Osteocyte (in vitro differentiated cells): ENCODE measurements around the gene OPN1MW3. TPM values are rescaled to one million over a fixed set of nuclear protein-coding genes. Genes with fewer than 3 reads are reported as not detected.

ENCODE experiments used
- DNase-seq: peaks from one replicate; pipeline ENCODE4 v3.0.0; 2021; ENCODE audit warnings: mixed read lengths; ENCODE audit not compliant: unreplicated experiment; ENCODE audit errors: extremely low spot score
- H3K27ac Mint-ChIP-seq: one replicate; pipeline ENCODE4 v1.8.0; 2021; ENCODE audit warnings: mild to moderate bottlenecking, mixed read lengths; ENCODE audit not compliant: unreplicated experiment
- H3K27me3 Mint-ChIP-seq: one replicate; pipeline ENCODE4 v1.8.0; 2021; ENCODE audit warnings: mixed read lengths; ENCODE audit not compliant: unreplicated experiment
- H3K36me3 Mint-ChIP-seq: one replicate; pipeline ENCODE4 v1.8.0; 2021; ENCODE audit warnings: mixed read lengths; ENCODE audit not compliant: unreplicated experiment
- H3K4me1 Mint-ChIP-seq: one replicate; pipeline ENCODE4 v1.8.0; 2021; ENCODE audit warnings: mixed read lengths; ENCODE audit not compliant: unreplicated experiment
- H3K4me3 Mint-ChIP-seq: one replicate; pipeline ENCODE4 v1.8.0; 2021; ENCODE audit warnings: mild to moderate bottlenecking, moderate library complexity, mixed read lengths; ENCODE audit not compliant: unreplicated experiment
- H3K9me3 Mint-ChIP-seq: one replicate; pipeline ENCODE4 v1.8.0; 2021; ENCODE audit warnings: mixed read lengths; ENCODE audit not compliant: unreplicated experiment
- CTCF ChIP-seq: fragments of 200-600 bp; sonication (generic); IDR thresholded peaks from 2 replicates; pipeline ENCODE4 v1.5.0; 2021; ENCODE audit warnings: antibody characterized with exemption, mild to moderate bottlenecking, moderate library complexity
- total RNA-seq: library from RNA; stranded (reverse); gene quantifications from 2 replicates; pipeline ENCODE4 v1.2.1, GENCODE V29; 2021

Gene OPN1MW3
- total RNA-seq, 1 donor from 2014 or later = not detected

GRCh38 chrX:154317391-154317995 lies 60.1 kb downstream of the OPN1MW3 start:
- H3K9me3 Mint-ChIP-seq = no peaks in the 10 kb centered on the region
- DNase-seq = no peak
- no peak overlapping the region for H3K4me3 Mint-ChIP-seq
- peak; percentile 49 for TF ChIP-seq CTCF
- no peaks in the 10 kb centered on the region for H3K36me3 Mint-ChIP-seq
- H3K4me1 Mint-ChIP-seq = no peaks in the 10 kb centered on the region
- H3K27me3 Mint-ChIP-seq = peaks cover 30% of the 10 kb centered on the region
- H3K27ac Mint-ChIP-seq = no peak overlapping the region

GRCh38 chrX:154320406-154320805 lies 63.0 kb downstream of the OPN1MW3 start:
- Mint-ChIP-seq H3K9me3 (peaks cover 6% of the 10 kb centered on the region), H3K36me3 (no peaks in the 10 kb centered on the region), H3K4me3 (no peak overlapping the region), H3K4me1 (peaks cover 10% of the 10 kb centered on the region), H3K27ac (no peak overlapping the region), H3K27me3 (peaks cover 33% of the 10 kb centered on the region)
- TF ChIP-seq CTCF = no peak
- DNase-seq = no peak

Other genes with a start within 250 kb of the OPN1MW3 start
- gene IRAK1, start 237.7 kb upstream of the OPN1MW3 start, total RNA-seq = 72.4 and 74.2 TPM in 2 replicates
- 43.7 and 44.6 TPM in 2 replicates for gene MECP2, start 159.9 kb upstream of the OPN1MW3 start, total RNA-seq
- not detected in 2 replicates for gene OPN1LW, start 113.3 kb upstream of the OPN1MW3 start, total RNA-seq
- not detected in 2 replicates for gene OPN1MW, start 75.0 kb upstream of the OPN1MW3 start, total RNA-seq
- not detected in 2 replicates for gene OPN1MW2, start 37.8 kb upstream of the OPN1MW3 start, total RNA-seq
- not detected in 2 replicates for gene TEX28, start 37.5 kb downstream of the OPN1MW3 start, total RNA-seq
- gene TKTL1, start 38.2 kb downstream of the OPN1MW3 start, total RNA-seq = not detected in 2 replicates
- 2,024 and 2,203 TPM in 2 replicates for gene FLNA, start 117.1 kb downstream of the OPN1MW3 start, total RNA-seq
- 68.9 and 73.1 TPM in 2 replicates for gene EMD, start 121.7 kb downstream of the OPN1MW3 start, total RNA-seq
- gene RPL10, start 140.8 kb downstream of the OPN1MW3 start, total RNA-seq = 2,857 and 2,892 TPM in 2 replicates
- 27.9 and 28.1 TPM in 2 replicates for gene DNASE1L1, start 151.7 kb downstream of the OPN1MW3 start, total RNA-seq
- gene TAFAZZIN, start 154.0 kb downstream of the OPN1MW3 start, total RNA-seq = 46.2 and 47.3 TPM in 2 replicates
- gene ATP6AP1, start 171.1 kb downstream of the OPN1MW3 start, total RNA-seq = 144 and 153 TPM in 2 replicates
- gene GDI1, start 179.6 kb downstream of the OPN1MW3 start, total RNA-seq = 135 and 152 TPM in 2 replicates
- gene FAM50A, start 186.6 kb downstream of the OPN1MW3 start, total RNA-seq = 92.2 and 92.8 TPM in 2 replicates
- gene PLXNA3, start 200.7 kb downstream of the OPN1MW3 start, total RNA-seq = 107 and 108 TPM in 2 replicates
- 15.6 and 19.6 TPM in 2 replicates for gene LAGE3, start 221.7 kb downstream of the OPN1MW3 start, total RNA-seq
- gene UBL4A, start 229.0 kb downstream of the OPN1MW3 start, total RNA-seq = 17.4 and 18.5 TPM in 2 replicates
- 20.6 and 22.4 TPM in 2 replicates for gene SLC10A3, start 233.0 kb downstream of the OPN1MW3 start, total RNA-seq